IPS-11a (cell line): ENCODE results near the gene TNFRSF14.

Source experiments
- H3K4me3 ChIP-seq: one replicate; pipeline ENCODE4 v1.5.1; 2013; ENCODE audit warnings: low read depth, low read length, control low read depth

Gene TNFRSF14

GRCh38 chr1:2556277-2556677 lies at the start of gene TNFRSF14:
Gene TNFRSF14 (plus strand): TSS chr1:2556371. CDS start chr1:2556665, 294 bp downstream.
- H3K4me3 ChIP-seq: no peak within 1 kb of the TSS

GRCh38 chr1:2506901-2507565 lies 49.1 kb upstream of the TNFRSF14 start:
- H3K4me3 ChIP-seq: no peak overlapping the region

DNA sequence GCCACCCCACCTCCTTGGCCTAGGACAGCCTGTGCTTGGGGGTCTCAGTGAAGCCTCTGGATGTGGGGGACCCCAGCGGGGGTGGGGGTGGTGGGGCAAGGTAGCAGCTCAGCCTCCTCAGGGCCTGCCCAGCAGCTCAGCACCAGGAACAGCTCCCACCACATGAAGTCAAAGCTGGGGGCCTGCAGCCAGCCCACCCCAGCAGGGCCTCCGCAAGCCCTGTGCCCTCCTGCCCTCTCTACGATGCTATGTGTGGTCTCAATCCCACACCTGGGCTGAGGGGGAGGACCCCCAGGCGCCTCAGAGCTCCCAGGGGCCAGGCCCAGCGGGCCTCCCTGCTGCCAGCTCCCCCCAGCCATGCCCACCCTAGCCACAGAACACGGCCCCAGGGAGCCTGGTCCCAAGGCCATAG lies 48.4 kb upstream of the TNFRSF14 start:
- no peak overlapping the region for H3K4me3 ChIP-seq

- no peak overlapping the region for H3K4me3 ChIP-seq
These were observed 48.0 kb upstream of the TNFRSF14 start for GRCh38 chr1:2508180-2508579.

DNA sequence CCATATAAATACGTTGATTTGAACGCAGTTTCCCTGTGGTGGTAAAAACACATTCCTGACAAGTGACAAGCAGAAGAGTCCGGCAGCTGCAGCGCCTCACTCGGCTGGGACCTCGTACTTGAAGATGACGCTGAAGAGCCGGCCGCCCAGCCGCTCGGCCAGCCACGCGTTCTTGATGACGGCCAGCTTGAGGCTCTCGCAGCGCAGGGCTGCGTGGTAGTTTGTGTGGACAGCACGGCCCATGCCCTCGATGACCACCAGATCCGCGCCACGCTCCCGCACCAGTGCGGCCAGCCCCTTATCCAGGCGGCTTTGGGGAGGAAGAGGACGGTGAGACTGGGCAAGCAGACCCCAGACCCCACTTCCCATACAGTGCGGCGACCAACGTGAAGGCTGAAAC lies 47.4 kb upstream of the TNFRSF14 start:
- H3K4me3 ChIP-seq: no peak overlapping the region

GRCh38 chr1:2509589-2509988 lies 46.6 kb upstream of the TNFRSF14 start:
- no peak overlapping the region for H3K4me3 ChIP-seq

- no peak overlapping the region for H3K4me3 ChIP-seq
These were observed 45.6 kb upstream of the TNFRSF14 start for GRCh38 chr1:2510366-2511155.

DNA sequence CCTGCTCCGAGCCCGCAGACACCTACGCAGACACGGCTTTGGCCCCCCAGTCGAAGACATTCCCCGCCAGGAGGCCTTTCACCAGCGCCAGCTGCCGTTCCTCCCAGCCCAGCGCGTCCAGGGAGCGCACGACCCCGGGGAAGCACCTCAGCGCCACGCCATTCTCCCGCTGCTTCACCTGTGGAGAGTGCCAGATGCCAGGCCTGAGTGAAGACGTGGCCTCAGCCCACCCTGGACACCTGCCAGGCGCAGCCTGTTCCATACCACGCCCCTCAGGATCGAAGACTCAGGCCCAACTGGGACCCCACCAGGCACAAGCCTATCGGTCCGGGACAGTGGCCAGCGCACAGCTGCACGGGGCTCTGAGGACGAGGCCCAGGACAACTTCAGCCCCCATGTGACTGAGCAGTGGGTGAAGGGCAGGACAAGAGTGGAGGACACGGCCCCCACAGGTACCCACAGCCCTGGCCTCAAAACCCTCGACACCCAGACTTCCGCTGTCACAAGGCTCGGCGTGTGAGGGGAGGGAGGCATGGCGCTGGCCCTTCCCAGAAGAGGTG lies 43.2 kb upstream of the TNFRSF14 start:
- no peak overlapping the region for H3K4me3 ChIP-seq

- H3K4me3 ChIP-seq: no peak overlapping the region
These were observed 42.1 kb upstream of the TNFRSF14 start for GRCh38 chr1:2513939-2514652.

GRCh38 chr1:2514863-2515762 lies 41.1 kb upstream of the TNFRSF14 start:
- no peak overlapping the region for H3K4me3 ChIP-seq

- H3K4me3 ChIP-seq: no peak overlapping the region
These were observed 40.4 kb upstream of the TNFRSF14 start for GRCh38 chr1:2515763-2516080.

DNA sequence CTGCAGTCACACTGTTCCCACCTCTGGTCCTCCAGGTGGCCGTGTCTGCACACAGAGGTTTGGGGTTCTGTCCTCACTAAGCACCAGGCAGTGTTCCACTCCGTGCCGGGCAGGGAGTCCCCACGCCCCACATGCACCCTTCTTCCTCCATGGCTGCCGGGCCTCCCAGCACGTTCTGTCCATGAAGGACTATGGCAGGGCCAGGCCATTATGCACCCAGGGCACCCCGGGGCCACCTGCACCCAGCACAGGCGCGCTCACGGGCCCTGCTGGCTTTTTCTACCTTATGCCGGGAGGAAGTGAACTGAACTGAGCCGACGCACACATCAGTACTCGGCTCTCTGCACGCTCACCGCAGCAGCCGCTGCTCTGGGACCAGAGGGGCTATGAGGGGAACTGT lies 40.0 kb upstream of the TNFRSF14 start:
- no peak overlapping the region for H3K4me3 ChIP-seq

DNA sequence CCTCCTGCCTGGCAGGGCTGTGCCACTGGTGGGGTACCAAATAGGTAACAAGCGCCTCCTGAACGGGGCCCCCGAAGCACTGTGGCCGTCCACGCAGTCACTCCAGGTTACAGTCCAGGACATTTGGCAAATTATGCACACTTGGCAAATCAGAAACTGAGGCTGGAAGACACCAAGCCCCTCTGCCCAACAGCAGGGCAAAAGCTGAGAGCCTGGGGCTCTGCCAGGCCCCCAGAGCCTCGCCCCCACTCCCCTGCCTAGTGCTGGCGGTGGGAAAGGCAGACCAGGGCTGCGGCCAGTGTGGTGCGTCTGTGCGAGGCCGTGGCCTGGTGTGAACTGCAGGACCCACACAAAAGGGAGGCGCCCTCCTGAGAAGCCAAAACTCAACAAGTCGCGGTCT lies 39.2 kb upstream of the TNFRSF14 start:
- H3K4me3 ChIP-seq: no peak overlapping the region

GRCh38 chr1:2517966-2518365 lies 38.2 kb upstream of the TNFRSF14 start:
- no peak overlapping the region for H3K4me3 ChIP-seq

DNA sequence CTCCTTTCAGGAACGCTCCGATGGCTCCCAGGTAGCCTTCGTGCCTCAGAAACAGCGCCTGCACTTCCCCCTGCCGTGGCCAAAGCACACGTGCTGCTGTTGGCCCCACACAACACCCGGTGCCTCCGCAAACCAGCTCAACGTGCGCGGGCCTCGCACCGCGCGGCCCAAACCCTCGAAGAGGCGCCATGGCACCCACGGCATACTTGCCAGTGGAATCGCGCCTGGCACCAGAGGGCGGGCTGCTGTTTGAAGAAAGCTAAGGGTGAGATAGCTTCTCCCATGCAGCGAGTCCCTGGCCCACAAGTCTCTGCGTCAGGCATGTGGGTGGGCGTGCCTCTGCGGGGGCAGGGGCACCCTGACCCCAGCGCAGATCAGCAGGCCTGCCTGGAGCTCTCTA lies 37.6 kb upstream of the TNFRSF14 start:
- H3K4me3 ChIP-seq: no peak overlapping the region

GRCh38 chr1:2519029-2519685 lies 37.0 kb upstream of the TNFRSF14 start:
- no peak overlapping the region for H3K4me3 ChIP-seq

DNA sequence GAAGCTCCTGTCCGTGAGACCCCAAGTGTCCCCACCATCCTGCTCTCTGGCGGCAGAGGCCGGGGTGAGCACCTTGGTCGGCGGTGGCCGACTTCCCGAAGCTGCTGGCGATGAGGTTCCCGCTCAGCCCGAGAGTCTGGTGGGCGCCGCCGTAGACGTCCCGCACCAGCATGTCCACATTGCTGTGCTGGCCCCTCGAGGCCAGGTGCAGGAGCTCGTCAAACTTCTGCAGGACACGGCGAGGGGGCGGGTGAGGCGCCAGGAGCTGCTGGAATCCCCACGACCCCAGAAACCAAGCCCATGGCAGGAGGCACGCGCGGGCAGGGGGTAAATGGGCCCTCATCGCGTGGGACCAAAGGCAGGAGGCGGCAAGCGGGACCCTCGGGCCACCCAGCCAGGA lies 36.4 kb upstream of the TNFRSF14 start:
- no peak overlapping the region for H3K4me3 ChIP-seq

DNA sequence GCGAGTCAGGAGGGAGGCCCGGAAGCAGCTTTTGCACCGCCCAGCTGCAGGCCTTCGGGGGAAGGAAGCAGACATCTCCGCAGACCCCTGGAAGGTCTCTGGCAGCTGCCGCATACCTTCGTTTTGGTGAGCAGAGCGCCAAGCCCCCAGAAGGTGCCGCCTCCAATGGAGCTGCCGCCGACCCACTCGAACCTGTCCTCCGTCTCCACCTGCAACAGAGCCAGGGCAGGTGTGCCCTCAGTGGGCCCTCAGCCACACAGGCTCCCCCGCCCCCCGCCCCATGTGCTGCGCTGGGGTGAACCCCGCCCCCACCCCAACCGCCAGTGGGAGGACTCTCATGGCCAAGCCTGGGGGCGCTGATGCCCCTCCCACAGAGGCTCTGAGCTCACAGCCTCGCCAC lies 36.0 kb upstream of the TNFRSF14 start:
- H3K4me3 ChIP-seq: no peak overlapping the region

GRCh38 chr1:2520806-2521205 lies 35.4 kb upstream of the TNFRSF14 start:
- no peak overlapping the region for H3K4me3 ChIP-seq

DNA sequence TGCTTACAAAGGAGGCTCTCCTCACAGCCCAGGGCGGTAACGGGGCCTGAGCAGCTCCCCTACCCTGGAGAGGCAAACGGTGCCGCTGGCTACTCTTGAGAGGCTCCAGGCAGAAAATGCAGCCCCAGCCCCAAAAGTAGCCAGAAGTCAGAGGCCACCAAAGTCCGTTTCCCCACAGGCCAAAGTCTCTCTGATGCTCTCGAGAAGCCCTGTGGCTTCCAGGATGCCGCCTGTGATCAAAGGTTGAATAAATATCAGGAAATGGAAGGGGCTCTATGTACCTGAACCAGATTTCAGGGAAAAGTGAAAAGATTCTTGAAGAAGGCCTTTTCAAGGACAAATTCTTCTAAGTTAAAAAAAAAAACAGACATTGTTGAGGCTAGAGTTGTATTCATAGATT lies 33.9 kb upstream of the TNFRSF14 start:
- H3K4me3 ChIP-seq: no peak overlapping the region
